SK-N-DZ (cell line): Measurements from ENCODE around the gene TMF1.

Source experiments
- DNase-seq: peaks from one replicate; pipeline ENCODE4 v3.0.0-alpha.2; 2015; ENCODE audit warnings: low spot score
- small RNA-seq, 2 experiments: library from RNA; depleted of rRNA; stranded (forward); fragments of <200 nt; gene quantifications; one replicate each; pipeline ENCODE3, GENCODE V24; 2014

Gene TMF1

DNA sequence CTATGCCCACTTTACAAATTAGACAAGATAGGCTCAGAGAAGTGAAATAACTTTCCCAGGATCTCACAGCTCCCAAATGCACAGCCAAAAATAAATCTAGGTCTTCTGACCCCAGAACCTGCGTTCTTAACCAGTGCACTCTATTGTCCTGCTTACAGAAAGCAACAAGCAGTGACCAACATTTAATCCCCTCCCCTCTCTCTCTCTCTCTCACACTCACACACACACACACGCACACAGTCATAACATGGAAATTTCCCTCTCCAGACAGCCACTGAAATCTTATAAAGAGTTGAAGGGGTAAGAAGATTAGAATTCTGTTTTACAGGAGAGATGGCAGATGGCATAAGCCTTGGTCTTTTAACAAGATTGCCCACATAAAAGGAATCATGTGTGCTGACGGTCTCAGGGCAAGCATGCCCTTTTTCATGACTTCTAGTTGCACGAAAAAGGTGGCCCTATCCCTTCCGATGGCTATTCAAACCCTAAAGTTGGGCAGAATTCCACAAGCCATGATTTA is 68.1 kb downstream of the TMF1 start:
- DNase-seq: no peak

DNA sequence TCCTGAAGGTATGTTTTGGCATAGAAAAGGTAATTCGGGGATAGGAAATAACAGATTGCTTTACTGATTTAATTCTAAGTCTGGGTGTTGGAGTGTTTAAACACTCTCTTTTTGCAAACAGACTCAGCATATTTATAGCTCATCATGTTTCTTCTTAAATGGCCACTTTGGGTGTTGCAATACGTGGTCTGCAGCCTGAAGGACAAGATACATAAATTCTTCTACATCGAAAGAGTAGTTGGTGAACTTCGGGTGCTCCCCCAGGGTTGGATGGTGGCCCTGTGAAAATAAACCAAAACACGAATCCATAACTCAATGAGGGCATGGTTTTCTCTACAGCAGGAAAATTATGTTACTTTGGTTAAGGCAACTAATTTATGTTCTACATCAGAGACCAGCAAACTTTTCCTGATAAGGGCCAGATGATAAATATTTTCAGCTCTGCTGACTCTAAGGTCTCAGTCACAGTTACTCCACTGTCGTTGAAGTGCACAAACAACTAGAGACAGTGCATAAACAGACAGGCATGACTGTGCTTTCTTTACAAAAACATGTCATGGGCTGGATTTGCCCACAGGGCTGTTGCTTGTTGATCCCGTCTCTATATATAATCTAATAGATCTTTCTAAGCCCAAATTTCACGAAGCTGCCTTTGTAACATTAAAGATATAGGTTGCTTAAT is 74.5 kb downstream of the TMF1 start:
- no peak for DNase-seq

- no peak for DNase-seq
Measured at GRCh38 chr3:68974711-68975110, 77.4 kb downstream of the TMF1 start.

GRCh38 chr3:68973639-68974038 is 78.5 kb downstream of the TMF1 start:
- no peak for DNase-seq

GRCh38 chr3:68972358-68972979 is 79.7 kb downstream of the TMF1 start:
- peak; percentile 69 for DNase-seq

Small RNA genes lying within 50 kb of the gene (small RNA-seq; reads per million reads assigned to genes)
- 0 to 0.04 reads per million in 2 experiments for gene MIR3136
